DOHH2 (cell line): ENCODE measurements around the gene FDXACB1.

Experiments used
- H3F3A ChIP-seq: fragments of 200-600 bp; sonication (generic), shearing (Covaris generic); 2 replicates; pipeline ENCODE4 v1.6.0; 2016; ENCODE audit warnings: antibody characterized with exemption, mild to moderate bottlenecking; ENCODE audit not compliant: control insufficient read depth, insufficient read depth
- H3K27ac ChIP-seq: fragments of 200-600 bp; sonication (generic); 2 replicates; pipeline ENCODE4 v1.5.1; 2014; ENCODE audit warnings: low read depth, mild to moderate bottlenecking, low read length, moderate library complexity
- H3K27me3 ChIP-seq: fragments of 200-600 bp; sonication (generic); 2 replicates; pipeline ENCODE4 v1.6.1; 2014; ENCODE audit warnings: mild to moderate bottlenecking, low read length, mixed read lengths; ENCODE audit not compliant: control insufficient read depth
- H3K36me3 ChIP-seq: fragments of 200-600 bp; sonication (generic); 2 replicates; pipeline ENCODE4 v1.6.1; 2014; ENCODE audit warnings: mild to moderate bottlenecking, low read length, moderate library complexity, mixed read lengths; ENCODE audit not compliant: control insufficient read depth
- H3K4me1 ChIP-seq: fragments of 200-600 bp; sonication (generic); 2 replicates; pipeline ENCODE4 v1.6.1; 2014; ENCODE audit warnings: mild to moderate bottlenecking, low read length, mixed read lengths; ENCODE audit not compliant: control insufficient read depth
- H3K4me2 ChIP-seq: fragments of 200-600 bp; sonication (generic); 2 replicates; pipeline ENCODE4 v1.6.0; 2014; ENCODE audit warnings: mild to moderate bottlenecking, low read length, moderate library complexity
- H3K4me3 ChIP-seq: fragments of 200-600 bp; sonication (generic); 2 replicates; pipeline ENCODE4 v1.5.1; 2014; ENCODE audit warnings: mild to moderate bottlenecking, low read length, mixed read lengths
- H3K79me2 ChIP-seq: fragments of 200-600 bp; sonication (generic); 2 replicates; pipeline ENCODE4 v1.6.1; 2014; ENCODE audit warnings: mild to moderate bottlenecking, low read length, mixed read lengths; ENCODE audit not compliant: control insufficient read depth
- H3K9me2 ChIP-seq: fragments of 200-600 bp; sonication (generic); replicated peaks from 2 replicates; pipeline ENCODE4 v1.6.1; 2014; ENCODE audit warnings: mild to moderate bottlenecking, low read length, mixed read lengths; ENCODE audit not compliant: control insufficient read depth
- H3K9me3 ChIP-seq: fragments of 200-600 bp; sonication (generic); 2 replicates; pipeline ENCODE4 v1.6.1; 2014; ENCODE audit warnings: antibody characterized with exemption, low read length, mixed read lengths; ENCODE audit not compliant: control insufficient read depth, insufficient read depth
- H4K20me1 ChIP-seq: fragments of 200-600 bp; sonication (generic); 2 replicates; pipeline ENCODE4 v1.6.0; 2014; ENCODE audit warnings: low read depth, mild to moderate bottlenecking, antibody characterized with exemption, low read length, moderate library complexity; ENCODE audit not compliant: control insufficient read depth, insufficient read depth
- EZH2phosphoT487 ChIP-seq: fragments of 200-600 bp; sonication (generic); IDR thresholded peaks from 2 replicates; pipeline ENCODE4 v1.6.1; 2017; ENCODE audit warnings: borderline replicate concordance, mild to moderate bottlenecking, antibody characterized with exemption, low read length, moderate library complexity, mixed read lengths
- TF ChIP-seq, protein P1 (sequence below): fragments of 200-600 bp; sonication (generic); IDR thresholded peaks from one replicate; pipeline ENCODE4 v1.5.1; 2014; ENCODE audit warnings: antibody characterized with exemption, mild to moderate bottlenecking, low read depth, low read length; ENCODE audit not compliant: poor library complexity, severe bottlenecking

Gene FDXACB1

GRCh38 chr11:111921541-111922230 lies 42.7 kb upstream of the FDXACB1 start:
- H3K79me2 ChIP-seq, result no peaks in the 10 kb centered on the region
- no peak overlapping the region for H3K4me3 ChIP-seq
- peaks cover 8% of the 10 kb centered on the region for H3K4me1 ChIP-seq
- no peak overlapping the region for H3K4me2 ChIP-seq
- H3K27me3 ChIP-seq, result peaks cover 2% of the 10 kb centered on the region
- H3K9me2 ChIP-seq, result no peaks in the 10 kb centered on the region
- no peak overlapping the region for H3K27ac ChIP-seq
- TF ChIP-seq, protein P1, sequence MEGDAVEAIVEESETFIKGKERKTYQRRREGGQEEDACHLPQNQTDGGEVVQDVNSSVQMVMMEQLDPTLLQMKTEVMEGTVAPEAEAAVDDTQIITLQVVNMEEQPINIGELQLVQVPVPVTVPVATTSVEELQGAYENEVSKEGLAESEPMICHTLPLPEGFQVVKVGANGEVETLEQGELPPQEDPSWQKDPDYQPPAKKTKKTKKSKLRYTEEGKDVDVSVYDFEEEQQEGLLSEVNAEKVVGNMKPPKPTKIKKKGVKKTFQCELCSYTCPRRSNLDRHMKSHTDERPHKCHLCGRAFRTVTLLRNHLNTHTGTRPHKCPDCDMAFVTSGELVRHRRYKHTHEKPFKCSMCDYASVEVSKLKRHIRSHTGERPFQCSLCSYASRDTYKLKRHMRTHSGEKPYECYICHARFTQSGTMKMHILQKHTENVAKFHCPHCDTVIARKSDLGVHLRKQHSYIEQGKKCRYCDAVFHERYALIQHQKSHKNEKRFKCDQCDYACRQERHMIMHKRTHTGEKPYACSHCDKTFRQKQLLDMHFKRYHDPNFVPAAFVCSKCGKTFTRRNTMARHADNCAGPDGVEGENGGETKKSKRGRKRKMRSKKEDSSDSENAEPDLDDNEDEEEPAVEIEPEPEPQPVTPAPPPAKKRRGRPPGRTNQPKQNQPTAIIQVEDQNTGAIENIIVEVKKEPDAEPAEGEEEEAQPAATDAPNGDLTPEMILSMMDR, result no peak
- TF ChIP-seq EZH2phosphoT487, result no peak
- no peaks in the 10 kb centered on the region for H4K20me1 ChIP-seq
- H3K9me3 ChIP-seq, result no peaks in the 10 kb centered on the region
- H3K36me3 ChIP-seq, result no peaks in the 10 kb centered on the region
- no peaks in the 10 kb centered on the region for H3F3A ChIP-seq

- no peak overlapping the region for H3K4me2 ChIP-seq
- peaks cover under 1% of the 10 kb centered on the region for H3K4me1 ChIP-seq
- no peaks in the 10 kb centered on the region for H4K20me1 ChIP-seq
- H3F3A ChIP-seq, result no peaks in the 10 kb centered on the region
- H3K27ac ChIP-seq, result no peak overlapping the region
- H3K79me2 ChIP-seq, result no peaks in the 10 kb centered on the region
- no peaks in the 10 kb centered on the region for H3K36me3 ChIP-seq
- peaks cover 10% of the 10 kb centered on the region for H3K27me3 ChIP-seq
- no peaks in the 10 kb centered on the region for H3K9me3 ChIP-seq
- H3K9me2 ChIP-seq, result no peaks in the 10 kb centered on the region
- TF ChIP-seq EZH2phosphoT487, result no peak
- TF ChIP-seq, protein P1, result no peak
- H3K4me3 ChIP-seq, result no peak overlapping the region
These were observed 41.9 kb upstream of the FDXACB1 start for GRCh38 chr11:111920908-111921307.

GRCh38 chr11:111918390-111919256 lies 39.7 kb upstream of the FDXACB1 start, which contains the start of gene C11orf52:
Gene C11orf52, plus strand, starts transcription at chr11:111918913. Its CDS starts 60 bp downstream, at chr11:111918973.
- no peaks in the 10 kb centered on the region for H3F3A ChIP-seq
- TF ChIP-seq, protein P1, result no peak
- TF ChIP-seq EZH2phosphoT487, result no peak
- no peaks in the 10 kb centered on the region for H3K79me2 ChIP-seq
- H3K9me2 ChIP-seq, result no peaks in the 10 kb centered on the region
- no peaks in the 10 kb centered on the region for H4K20me1 ChIP-seq
- no peak within 1 kb of the TSS for H3K4me2 ChIP-seq
- H3K4me3 ChIP-seq, result no peak within 1 kb of the TSS
- H3K9me3 ChIP-seq, result no peaks in the 10 kb centered on the region
- H3K27ac ChIP-seq, result no peak within 1 kb of the TSS
- H3K4me1 ChIP-seq, result no peaks in the 10 kb centered on the region
- no peaks in the 10 kb centered on the region for H3K36me3 ChIP-seq
- peaks cover 25% of the 10 kb centered on the region for H3K27me3 ChIP-seq
